ENCODE results near the gene SLC6A6.

SLC6A6 gene

GRCh38 chr3:14411988-14412387, 9.6 kb downstream of the SLC6A6 start:
- H3K79me2 ChIP-seq (ENCODE audit: low read length): no peaks in the 10 kb centered on the region

GRCh38 chr3:14412831-14413380, 10.5 kb downstream of the SLC6A6 start:
- H3K4me2 ChIP-seq (ENCODE audit: low read depth, low read length): no peak overlapping the region
- no peaks in the 10 kb centered on the region for H3K4me1 ChIP-seq (ENCODE audit: low read length)
- no peaks in the 10 kb centered on the region for H3K27me3 ChIP-seq (replicated peaks; ENCODE audit: insufficient read depth, low read length)
- H3K79me2 ChIP-seq (ENCODE audit: low read length): no peaks in the 10 kb centered on the region
- no peak overlapping the region for H3K27ac ChIP-seq (ENCODE audit: low read length)
- H3K4me3 ChIP-seq (ENCODE audit: low read length): no peak overlapping the region
- H3K36me3 ChIP-seq (replicated peaks; ENCODE audit: insufficient read depth, low read length): no peaks in the 10 kb centered on the region
- H3F3A ChIP-seq (ENCODE audit: insufficient read depth, low read length): no peaks in the 10 kb centered on the region
- H4K20me1 ChIP-seq (ENCODE audit: insufficient read depth, low read length): no peaks in the 10 kb centered on the region
- H3K9ac ChIP-seq (ENCODE audit: low read length): no peak overlapping the region
- no peaks in the 10 kb centered on the region for H3K9me3 ChIP-seq (replicated peaks; ENCODE audit: insufficient read depth, low read length)
- H3K9me2 ChIP-seq (replicated peaks; ENCODE audit: insufficient read depth, low read length): no peaks in the 10 kb centered on the region
- DNase-seq: no peak
- TF ChIP-seq EZH2phosphoT487 (IDR thresholded peaks at IDR 0.05; ENCODE audit: low read length): no peak
- TF ChIP-seq EZH2 (optimal IDR thresholded peaks at IDR 0.05; ENCODE audit: low read depth, low read length): no peak
- no peak for TF ChIP-seq CTCF (IDR thresholded peaks at IDR 0.05; ENCODE audit: low read length)
- H2AFZ ChIP-seq (ENCODE audit: low read length): no peak overlapping the region

More at GRCh38 chr3:14411988-14412387, 9.6 kb downstream of the SLC6A6 start:
- Histone ChIP-seq H2AFZ (ENCODE audit: low read length) (no peak overlapping the region), H3F3A (ENCODE audit: insufficient read depth, low read length) (no peaks in the 10 kb centered on the region), H3K9me2 (replicated peaks; ENCODE audit: insufficient read depth, low read length) (no peaks in the 10 kb centered on the region), H3K4me2 (ENCODE audit: low read depth, low read length) (no peak overlapping the region), H4K20me1 (ENCODE audit: insufficient read depth, low read length) (no peaks in the 10 kb centered on the region), H3K36me3 (replicated peaks; ENCODE audit: insufficient read depth, low read length) (no peaks in the 10 kb centered on the region), H3K4me1 (ENCODE audit: low read length) (no peaks in the 10 kb centered on the region), H3K4me3 (ENCODE audit: low read length) (no peak overlapping the region), H3K27ac (ENCODE audit: low read length) (no peak overlapping the region), H3K9me3 (replicated peaks; ENCODE audit: insufficient read depth, low read length) (no peaks in the 10 kb centered on the region), H3K9ac (ENCODE audit: low read length) (no peak overlapping the region), H3K27me3 (replicated peaks; ENCODE audit: insufficient read depth, low read length) (no peaks in the 10 kb centered on the region)
- TF ChIP-seq EZH2 (optimal IDR thresholded peaks at IDR 0.05; ENCODE audit: low read depth, low read length): no peak
- no peak for TF ChIP-seq EZH2phosphoT487 (IDR thresholded peaks at IDR 0.05; ENCODE audit: low read length)
- TF ChIP-seq CTCF (IDR thresholded peaks at IDR 0.05; ENCODE audit: low read length): no peak
- no peak for DNase-seq

GRCh38 chr3:14413381-14414071, 11.1 kb downstream of the SLC6A6 start:
- Histone ChIP-seq H3K4me1 (ENCODE audit: low read length) (no peaks in the 10 kb centered on the region), H3K9me3 (replicated peaks; ENCODE audit: insufficient read depth, low read length) (no peaks in the 10 kb centered on the region), H3K9ac (ENCODE audit: low read length) (no peak overlapping the region), H3K79me2 (ENCODE audit: low read length) (no peaks in the 10 kb centered on the region), H3K27ac (ENCODE audit: low read length) (no peak overlapping the region), H2AFZ (ENCODE audit: low read length) (no peak overlapping the region), H3K4me3 (ENCODE audit: low read length) (no peak overlapping the region), H4K20me1 (ENCODE audit: insufficient read depth, low read length) (no peaks in the 10 kb centered on the region), H3K36me3 (replicated peaks; ENCODE audit: insufficient read depth, low read length) (no peaks in the 10 kb centered on the region), H3F3A (ENCODE audit: insufficient read depth, low read length) (no peaks in the 10 kb centered on the region), H3K9me2 (replicated peaks; ENCODE audit: insufficient read depth, low read length) (no peaks in the 10 kb centered on the region), H3K4me2 (ENCODE audit: low read depth, low read length) (no peak overlapping the region), H3K27me3 (replicated peaks; ENCODE audit: insufficient read depth, low read length) (no peaks in the 10 kb centered on the region)
- no peak for DNase-seq
- no peak for TF ChIP-seq EZH2 (optimal IDR thresholded peaks at IDR 0.05; ENCODE audit: low read depth, low read length)
- TF ChIP-seq EZH2phosphoT487 (IDR thresholded peaks at IDR 0.05; ENCODE audit: low read length): no peak
- no peak for TF ChIP-seq CTCF (IDR thresholded peaks at IDR 0.05; ENCODE audit: low read length)
